Gastroesophageal sphincter (tissue), 3 donors: ENCODE measurements around the gene KIFAP3.

ENCODE experiments used
- CTCF ChIP-seq, 4 experiments: fragments of 200-600 bp in 2 of 4; fragments of 450-650 bp in 2 of 4; sonication (generic) in 1 of 4; IDR thresholded peaks; one replicate each; pipeline ENCODE4 v1.5.1; 2017 to 2019; ENCODE audit warnings: antibody characterized with exemption in 4 of 4, mild to moderate bottlenecking in 2 of 4, moderate library complexity in 2 of 4
- EP300 ChIP-seq: sonication (generic); formaldehyde crosslinking; IDR thresholded peaks from one replicate; pipeline ENCODE4 v1.6.1; 2017; ENCODE audit warnings: antibody characterized with exemption, mild to moderate bottlenecking
- POLR2A ChIP-seq, 2 donors: fragments of 450-650 bp; IDR thresholded peaks; one replicate each; pipeline ENCODE4 v1.6.1; 2017; ENCODE audit warnings: antibody characterized with exemption in 2 of 2, mild to moderate bottlenecking in 2 of 2, moderate library complexity in 1 of 2
- POLR2AphosphoS5 ChIP-seq: sonication (generic); formaldehyde crosslinking; IDR thresholded peaks from one replicate; pipeline ENCODE4 v1.6.1; 2017; ENCODE audit warnings: antibody characterized with exemption

GRCh38 chr1:170078610-170079189 lies 4.2 kb upstream of the KIFAP3 start:
- TF ChIP-seq CTCF (IDR thresholded peaks at IDR 0.05) (no peak), POLR2A (IDR thresholded peaks at IDR 0.05) (no peak), POLR2AphosphoS5 (no peak), EP300 (no peak)
